DND-41 (cell line): Measurements from ENCODE around the gene CBX5.
A peak's percentile ranks its signal among the peaks of the same experiment; 100 is the strongest.

Source experiments
- ATAC-seq: fragments of 200-7000 bp; cut with Tn5 transposase; 3 replicates; pipeline ENCODE4 v1.9.1; 2021; ENCODE audit warnings: low read depth; ENCODE audit not compliant: insufficient read depth
- DNase-seq: peaks from one replicate; pipeline ENCODE4 v3.0.0-alpha.2; 2020
- H2AFZ ChIP-seq: 2 replicates; pipeline ENCODE4 v1.6.0; 2012; ENCODE audit warnings: low read depth, low read length
- H3K27ac ChIP-seq: 2 replicates; pipeline ENCODE4 v1.5.1; 2012; ENCODE audit warnings: low read length, inconsistent platforms
- H3K27me3 ChIP-seq: fragments of 200-600 bp; sonication (generic); 2 replicates; pipeline ENCODE4 v1.6.0; 2012; ENCODE audit warnings: low read length, mild to moderate bottlenecking, inconsistent platforms; ENCODE audit not compliant: insufficient read depth, poor library complexity
- H3K36me3 ChIP-seq: 2 replicates; pipeline ENCODE4 v1.5.1; 2012; ENCODE audit warnings: low read length, inconsistent platforms; ENCODE audit not compliant: insufficient read depth
- H3K4me1 ChIP-seq: 2 replicates; pipeline ENCODE4 v1.5.1; 2012; ENCODE audit warnings: mild to moderate bottlenecking, low read length; ENCODE audit not compliant: insufficient read depth
- H3K4me2 ChIP-seq: 2 replicates; pipeline ENCODE4 v1.6.0; 2012; ENCODE audit warnings: mild to moderate bottlenecking, moderate library complexity, low read length, inconsistent platforms; ENCODE audit not compliant: insufficient read depth
- H3K4me3 ChIP-seq, 2 experiments: fragments of 200-600 bp in 1 of 2; shearing (Covaris generic) in 1 of 2; 2 replicates each; pipeline ENCODE4 v1.5.1; 2012 to 2016; ENCODE audit warnings: inconsistent platforms in 2 of 2, low read length in 2 of 2, mild to moderate bottlenecking in 2 of 2, low read depth in 1 of 2, moderate library complexity in 1 of 2
- H3K79me2 ChIP-seq: 2 replicates; pipeline ENCODE4 v1.6.0; 2012; ENCODE audit warnings: low read length, inconsistent platforms; ENCODE audit not compliant: insufficient read depth
- H3K9ac ChIP-seq: 2 replicates; pipeline ENCODE4 v1.6.0; 2012; ENCODE audit warnings: low read depth, mild to moderate bottlenecking, inconsistent platforms, low read length, moderate library complexity
- H3K9me3 ChIP-seq: 2 replicates; pipeline ENCODE4 v1.5.1; 2012; ENCODE audit warnings: low read length, moderate library complexity, mild to moderate bottlenecking, inconsistent platforms; ENCODE audit not compliant: insufficient read depth, severe bottlenecking
- H4K20me1 ChIP-seq: 2 replicates; pipeline ENCODE4 v1.6.0; 2012; ENCODE audit warnings: low read length; ENCODE audit not compliant: insufficient read depth
- CTCF ChIP-seq: IDR thresholded peaks from 2 replicates; pipeline ENCODE4 v1.5.1; 2012; ENCODE audit warnings: borderline replicate concordance, low read length, moderate library complexity, mild to moderate bottlenecking; ENCODE audit not compliant: poor library complexity, severe bottlenecking; ENCODE audit errors: extremely low read depth
- EZH2 ChIP-seq: IDR thresholded peaks from 3 replicates; pipeline ENCODE4 v1.6.1; 2012; ENCODE audit warnings: borderline replicate concordance, low read depth, mild to moderate bottlenecking, moderate library complexity, low read length, inconsistent platforms; ENCODE audit not compliant: severe bottlenecking

Gene CBX5

GRCh38 chr12:54258201-54258681 is 21.7 kb downstream of the CBX5 start:
- H3K9me3 ChIP-seq, result no peaks in the 10 kb centered on the region
- no peak overlapping the region for H3K4me2 ChIP-seq
- H3K4me1 ChIP-seq, result peaks cover 6% of the 10 kb centered on the region
- H3K27me3 ChIP-seq, result no peaks in the 10 kb centered on the region
- peaks cover 35% of the 10 kb centered on the region for H4K20me1 ChIP-seq
- no peak overlapping the region for H3K27ac ChIP-seq
- H3K9ac ChIP-seq, result no peak overlapping the region
- no peak overlapping the region for H3K4me3 ChIP-seq
- peaks cover 96% of the 10 kb centered on the region for H3K79me2 ChIP-seq
- peaks cover 62% of the 10 kb centered on the region for H3K36me3 ChIP-seq
- no peak overlapping the region for H2AFZ ChIP-seq
- DNase-seq, result no peak
- TF ChIP-seq EZH2 (no peak), CTCF (no peak)
- no peak for ATAC-seq

GRCh38 chr12:54257332-54257731 is 22.6 kb downstream of the CBX5 start:
- no peak overlapping the region for H3K4me3 ChIP-seq
- ATAC-seq, result no peak
- no peak overlapping the region for H3K9ac ChIP-seq

DNA sequence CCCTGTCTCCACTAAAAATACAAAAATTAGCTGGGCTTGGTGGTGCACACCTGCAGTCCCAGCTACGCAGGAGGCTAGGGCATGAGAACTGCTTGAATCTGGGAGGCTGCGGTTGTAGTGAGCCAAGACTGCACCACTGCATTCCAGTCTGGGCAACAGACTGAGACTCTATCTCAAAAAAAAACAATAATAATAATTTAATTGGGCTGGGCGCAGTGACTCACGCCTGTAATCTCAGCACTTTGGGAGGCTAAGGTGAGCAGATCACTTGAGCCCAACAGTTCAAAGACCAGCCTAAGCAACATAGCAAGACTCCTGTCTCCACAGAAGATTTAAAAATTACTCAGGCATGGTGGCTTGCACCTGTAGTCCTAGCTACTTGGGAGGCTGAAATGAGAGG is 26.7 kb downstream of the CBX5 start:
- H3K9me3 ChIP-seq, result no peaks in the 10 kb centered on the region
- no peak overlapping the region for H3K27ac ChIP-seq
- H2AFZ ChIP-seq, result no peak overlapping the region
- peaks cover 72% of the 10 kb centered on the region for H3K79me2 ChIP-seq
- no peak overlapping the region for H3K9ac ChIP-seq
- no peak overlapping the region for H3K4me2 ChIP-seq
- no peak for DNase-seq
- H3K36me3 ChIP-seq, result peaks cover 87% of the 10 kb centered on the region
- H3K4me1 ChIP-seq, result no peaks in the 10 kb centered on the region
- no peaks in the 10 kb centered on the region for H3K27me3 ChIP-seq
- no peak for ATAC-seq
- TF ChIP-seq EZH2 (no peak), CTCF (no peak)
- no peak overlapping the region for H3K4me3 ChIP-seq
- H4K20me1 ChIP-seq, result peaks cover 14% of the 10 kb centered on the region

More at GRCh38 chr12:54257332-54257731, 22.6 kb downstream of the CBX5 start:
- Histone ChIP-seq H3K27me3 (no peaks in the 10 kb centered on the region), H3K27ac (no peak overlapping the region), H3K79me2 (peaks cover 95% of the 10 kb centered on the region), H3K4me1 (peaks cover 6% of the 10 kb centered on the region), H3K9me3 (no peaks in the 10 kb centered on the region), H2AFZ (no peak overlapping the region), H3K4me2 (no peak overlapping the region), H4K20me1 (peaks cover 28% of the 10 kb centered on the region), H3K36me3 (peaks cover 66% of the 10 kb centered on the region)
- TF ChIP-seq EZH2, result no peak
- TF ChIP-seq CTCF, result no peak
- no peak for DNase-seq

DNA sequence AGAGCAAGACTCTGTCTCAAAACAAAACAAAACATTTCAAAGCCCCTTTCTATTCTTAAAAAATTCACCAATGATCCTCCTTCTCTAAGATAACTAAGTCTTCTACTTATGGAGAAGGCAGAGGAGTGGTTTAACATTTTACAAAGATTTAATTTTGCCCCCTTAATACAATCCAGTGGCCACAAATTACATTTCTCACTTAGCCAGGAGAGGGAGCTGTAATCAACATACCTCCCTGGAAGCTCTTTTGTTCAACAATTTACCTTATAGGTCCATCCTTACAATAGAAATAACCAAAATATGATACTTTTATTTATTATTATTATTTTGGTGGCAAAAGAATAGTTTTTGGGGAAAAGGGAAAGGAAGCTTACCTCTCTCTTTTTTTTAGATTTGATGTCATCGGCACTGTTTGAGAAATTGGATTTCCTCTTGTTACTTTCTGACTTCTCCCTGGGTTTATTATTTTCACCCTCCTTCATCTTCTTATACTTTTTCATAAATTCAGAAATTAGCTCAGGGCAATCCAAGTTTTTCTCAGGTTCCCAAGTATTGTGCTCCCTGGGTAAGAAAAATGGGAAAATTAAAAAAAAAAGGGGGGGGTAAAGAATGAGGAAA is 28.1 kb downstream of the CBX5 start:
- Histone ChIP-seq H3K27ac (no peak overlapping the region), H3K9me3 (no peaks in the 10 kb centered on the region), H3K27me3 (no peaks in the 10 kb centered on the region), H4K20me1 (peaks cover 14% of the 10 kb centered on the region), H3K4me2 (no peak overlapping the region), H2AFZ (no peak overlapping the region), H3K79me2 (peaks cover 57% of the 10 kb centered on the region), H3K9ac (no peak overlapping the region), H3K4me1 (no peaks in the 10 kb centered on the region), H3K4me3 (no peak overlapping the region), H3K36me3 (peaks cover 85% of the 10 kb centered on the region)
- ATAC-seq (peak; percentile 62), DNase-seq (no peak)
- TF ChIP-seq EZH2 (no peak), CTCF (peak; percentile 68)
